ENCODE data around the gene TIMD4.

TIMD4 gene

DNA sequence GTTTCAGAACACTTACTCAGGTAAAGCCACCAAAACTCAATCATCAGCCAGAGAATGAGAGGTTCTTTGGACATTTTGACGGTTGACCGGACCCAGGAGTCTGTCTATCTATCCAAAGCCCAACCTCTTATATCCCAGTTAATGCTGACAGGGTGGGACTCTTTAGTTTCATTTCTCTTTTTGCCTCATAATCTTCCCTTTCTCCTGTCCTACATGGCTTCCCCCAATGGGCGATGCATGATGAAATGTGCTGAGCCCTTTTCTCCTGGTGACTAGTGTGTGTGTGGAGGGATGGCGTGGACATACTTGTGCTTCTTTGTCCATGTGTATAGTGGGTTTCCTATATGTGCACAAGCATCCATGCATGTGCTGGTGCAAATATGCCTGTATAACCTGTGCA lies at the start of gene TIMD4:
TIMD4 (minus strand) TSS at position 102 of the 400 bp plus-strand sequence; CDS start at position 74, 28 bp downstream.
- FAIRE-seq (no peak), DNase-seq (ENCODE audit: insufficient read length, low spot score) (no peak)
- TF ChIP-seq, protein P1, sequence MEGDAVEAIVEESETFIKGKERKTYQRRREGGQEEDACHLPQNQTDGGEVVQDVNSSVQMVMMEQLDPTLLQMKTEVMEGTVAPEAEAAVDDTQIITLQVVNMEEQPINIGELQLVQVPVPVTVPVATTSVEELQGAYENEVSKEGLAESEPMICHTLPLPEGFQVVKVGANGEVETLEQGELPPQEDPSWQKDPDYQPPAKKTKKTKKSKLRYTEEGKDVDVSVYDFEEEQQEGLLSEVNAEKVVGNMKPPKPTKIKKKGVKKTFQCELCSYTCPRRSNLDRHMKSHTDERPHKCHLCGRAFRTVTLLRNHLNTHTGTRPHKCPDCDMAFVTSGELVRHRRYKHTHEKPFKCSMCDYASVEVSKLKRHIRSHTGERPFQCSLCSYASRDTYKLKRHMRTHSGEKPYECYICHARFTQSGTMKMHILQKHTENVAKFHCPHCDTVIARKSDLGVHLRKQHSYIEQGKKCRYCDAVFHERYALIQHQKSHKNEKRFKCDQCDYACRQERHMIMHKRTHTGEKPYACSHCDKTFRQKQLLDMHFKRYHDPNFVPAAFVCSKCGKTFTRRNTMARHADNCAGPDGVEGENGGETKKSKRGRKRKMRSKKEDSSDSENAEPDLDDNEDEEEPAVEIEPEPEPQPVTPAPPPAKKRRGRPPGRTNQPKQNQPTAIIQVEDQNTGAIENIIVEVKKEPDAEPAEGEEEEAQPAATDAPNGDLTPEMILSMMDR (IDR thresholded peaks at IDR 0.05; ENCODE audit: insufficient read depth, missing control alignments), result no peak

DNA sequence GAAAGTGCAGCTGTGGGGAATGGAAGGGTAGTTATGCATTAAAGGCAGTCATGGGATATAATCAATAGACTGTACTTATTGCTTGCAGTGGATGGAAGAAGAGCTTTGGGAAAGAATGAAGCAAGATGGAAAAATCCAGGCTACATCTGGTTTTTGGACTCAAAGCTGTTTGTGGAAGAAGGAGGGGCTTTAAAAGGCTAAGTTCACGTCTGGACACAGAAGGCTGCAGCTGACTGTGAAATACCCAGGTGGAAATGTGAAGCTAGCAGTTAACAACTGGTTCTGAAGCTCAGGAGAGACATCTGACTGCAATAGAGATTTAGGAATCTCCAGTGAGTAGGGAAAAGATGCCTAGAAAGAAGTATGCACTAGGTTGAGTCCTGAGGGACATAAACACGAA lies 43.2 kb upstream of the TIMD4 start:
- DNase-seq (ENCODE audit: insufficient read length, low spot score) (no peak), FAIRE-seq (no peak)
- TF ChIP-seq, protein P1 (IDR thresholded peaks at IDR 0.05; ENCODE audit: insufficient read depth, missing control alignments), result no peak

DNA sequence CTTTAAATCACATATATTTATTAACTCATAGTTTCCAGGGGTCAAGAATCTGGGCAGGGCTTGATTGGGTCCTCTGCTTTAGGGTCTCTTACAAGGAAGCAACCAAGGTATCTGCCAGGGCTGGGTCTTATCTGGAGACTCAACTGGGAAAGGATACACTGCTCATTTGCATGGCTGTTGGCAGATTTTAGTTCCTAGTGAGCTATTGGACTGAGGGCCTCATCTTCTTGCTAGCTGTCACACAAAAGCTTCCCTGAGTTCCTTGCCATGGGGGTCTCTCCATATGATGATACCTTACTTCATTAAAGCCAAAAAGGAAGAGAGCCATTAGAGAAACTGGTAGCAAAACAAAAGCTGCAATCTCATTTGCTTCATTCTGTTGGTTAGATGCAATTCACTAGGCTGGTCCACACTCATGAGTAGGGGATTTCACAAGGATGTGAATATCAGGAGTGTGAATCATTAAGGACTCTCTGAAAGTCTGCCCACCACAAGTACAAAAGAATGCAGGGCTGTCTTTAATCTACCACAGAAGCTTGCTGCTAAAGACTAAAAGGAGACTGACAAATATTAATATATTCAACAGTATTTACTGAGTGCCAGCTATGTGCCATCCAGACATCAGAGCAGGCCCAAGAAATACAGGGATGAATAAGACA lies 42.0 kb upstream of the TIMD4 start:
- no peak for FAIRE-seq
- TF ChIP-seq, protein P1 (IDR thresholded peaks at IDR 0.05; ENCODE audit: insufficient read depth, missing control alignments), result no peak
- no peak for DNase-seq (ENCODE audit: insufficient read length, low spot score)

DNA sequence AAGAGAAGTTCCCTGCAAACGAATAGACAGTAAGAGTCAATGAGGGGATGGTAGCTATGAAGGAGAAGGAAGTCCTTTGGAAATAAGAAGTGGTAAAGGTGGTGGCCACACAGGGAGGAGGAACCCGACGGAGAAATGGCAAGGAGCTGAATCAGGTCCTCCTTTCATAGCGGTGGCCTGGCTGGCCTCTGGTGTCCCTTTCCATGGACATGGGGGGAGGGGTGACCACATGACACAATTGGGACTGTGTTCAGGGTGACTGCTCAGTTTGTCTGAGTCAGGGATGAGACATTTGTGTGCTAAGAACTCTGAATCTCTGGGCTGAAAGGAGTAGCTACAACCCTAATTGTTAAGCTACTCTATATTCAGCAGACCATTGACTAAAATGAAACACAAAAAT lies 28.7 kb upstream of the TIMD4 start:
- FAIRE-seq (no peak), DNase-seq (ENCODE audit: insufficient read length, low spot score) (no peak)
- TF ChIP-seq, protein P1 (IDR thresholded peaks at IDR 0.05; ENCODE audit: insufficient read depth, missing control alignments), result no peak

DNA sequence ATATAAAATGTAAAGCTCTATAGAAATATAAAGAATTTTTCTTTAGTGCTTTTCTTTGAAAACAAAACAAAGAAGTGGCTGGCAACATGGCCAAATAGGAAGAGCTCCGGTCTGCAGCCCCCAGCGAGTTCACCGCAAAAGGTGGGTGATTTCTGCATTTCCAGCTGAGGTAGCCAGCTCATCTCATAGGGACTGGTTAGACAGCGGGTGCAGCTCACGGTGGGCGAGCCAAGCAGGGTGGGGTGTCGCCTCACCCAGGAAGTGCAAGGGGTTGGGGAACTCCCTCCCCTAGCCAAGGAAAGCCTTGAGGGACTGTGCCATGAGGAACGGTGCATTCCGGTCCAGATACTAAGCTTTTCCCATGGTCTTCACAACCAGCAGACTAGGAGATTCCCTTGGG lies 21.0 kb upstream of the TIMD4 start:
- no peak for DNase-seq (ENCODE audit: insufficient read length, low spot score)
- no peak for FAIRE-seq
- TF ChIP-seq, protein P1 (IDR thresholded peaks at IDR 0.05; ENCODE audit: insufficient read depth, missing control alignments), result no peak

DNA sequence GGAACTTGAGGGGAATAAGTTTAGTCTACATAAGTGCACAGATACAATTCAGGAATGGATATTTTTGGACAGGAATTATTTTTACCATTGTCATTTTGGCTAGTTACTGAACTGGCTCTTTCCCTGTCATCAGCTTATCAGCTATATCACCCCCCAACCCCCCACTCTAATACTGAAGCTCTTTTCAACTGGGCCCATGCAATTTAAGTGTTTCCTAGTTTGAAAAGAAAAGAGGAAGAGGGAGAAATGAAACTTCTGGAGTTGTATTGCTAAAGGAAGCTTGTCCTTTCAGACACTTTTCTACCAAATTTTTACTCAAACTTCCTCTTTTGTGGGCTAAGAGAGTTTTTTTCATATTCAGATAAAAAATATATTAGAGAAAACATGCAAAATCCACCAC lies 18.5 kb upstream of the TIMD4 start:
- TF ChIP-seq, protein P1 (IDR thresholded peaks at IDR 0.05; ENCODE audit: insufficient read depth, missing control alignments), result no peak
- FAIRE-seq (no peak), DNase-seq (ENCODE audit: insufficient read length, low spot score) (no peak)

DNA sequence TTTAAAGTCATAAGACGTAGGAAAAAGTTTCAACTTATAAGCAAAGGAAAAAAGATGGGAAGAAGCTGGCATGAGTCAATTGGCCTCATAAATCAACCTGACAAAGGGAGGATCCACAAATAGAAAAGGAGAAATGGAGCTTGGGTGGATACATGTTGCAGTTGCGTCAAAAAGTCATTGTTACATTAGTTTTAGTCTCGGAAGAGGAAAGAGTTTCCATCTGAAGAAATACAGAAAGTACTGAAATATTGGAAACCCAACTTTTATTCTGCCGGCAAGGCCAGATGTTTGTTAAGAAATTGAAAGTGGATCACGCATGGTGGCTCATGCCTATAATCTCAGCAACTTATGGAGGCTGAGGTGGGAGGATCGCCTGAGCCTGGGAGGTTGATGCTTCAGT lies 11.3 kb upstream of the TIMD4 start:
- DNase-seq (ENCODE audit: insufficient read length, low spot score) (no peak), FAIRE-seq (no peak)
- TF ChIP-seq, protein P1 (IDR thresholded peaks at IDR 0.05; ENCODE audit: insufficient read depth, missing control alignments), result no peak

All from D721Med (cell line).